CD4-positive, alpha-beta memory T cell (primary cell): Measurements from ENCODE around the gene BBOX1. TPM values are rescaled to one million over a fixed set of nuclear protein-coding genes. Genes with fewer than 3 reads are reported as not detected.
"Not testable (repeated sequence)": the region's sequence is repeated elsewhere in the genome, so short reads cannot be mapped to it uniquely, and the experiment has no call there.

Experiments used
- CTCF ChIA-PET: fragments of 350-600 bp; sonication (Branson Sonifier 250); formaldehyde crosslinking; loops from one replicate; lab custom pipeline; 2021; ENCODE audit warnings: inconsistent platforms; ENCODE audit not compliant: partially characterized antibody; lab: Charles Lee
- POLR2A ChIA-PET: fragments of 350-600 bp; sonication (Branson Sonifier 250); formaldehyde crosslinking; loops from one replicate; lab custom pipeline; 2021; ENCODE audit not compliant: partially characterized antibody; lab: Charles Lee
- DNase-seq, 5 donors: peaks; one replicate each; pipeline versions ENCODE4 v3.0.0 to v3.0.0-alpha.2; 2020 to 2022; ENCODE audit warnings: mixed read lengths in 1 of 5
- H3K27ac ChIP-seq: one replicate; pipeline ENCODE4 v1.7.0; 2013; ENCODE audit warnings: low read depth, low read length
- H3K27me3 ChIP-seq: 2 replicates; pipeline ENCODE4 v1.7.0; 2013; ENCODE audit warnings: mild to moderate bottlenecking, low read length, moderate library complexity; ENCODE audit not compliant: insufficient read depth
- H3K36me3 ChIP-seq: 2 replicates; pipeline ENCODE4 v1.7.0; 2013; ENCODE audit warnings: mild to moderate bottlenecking, low read length, moderate library complexity; ENCODE audit not compliant: insufficient read depth
- H3K4me1 ChIP-seq: 2 replicates; pipeline ENCODE4 v1.7.0; 2013; ENCODE audit warnings: mild to moderate bottlenecking, low read length, moderate library complexity; ENCODE audit not compliant: insufficient read depth
- H3K4me3 ChIP-seq, 2 donors: one replicate each; pipeline ENCODE4 v1.7.0; 2013; ENCODE audit warnings: low read length in 2 of 2, mild to moderate bottlenecking in 1 of 2
- H3K9me3 ChIP-seq, 2 donors: one replicate each; pipeline ENCODE4 v1.7.0; 2013; ENCODE audit warnings: low read length in 2 of 2, control low read depth in 1 of 2; ENCODE audit not compliant: control insufficient read depth in 1 of 2
- H3K27ac Mint-ChIP-seq, 7 donors: one replicate each; pipeline ENCODE4 v1.8.0; 2020 to 2021; ENCODE audit warnings: mixed read lengths in 7 of 7, mild to moderate bottlenecking in 6 of 7, inconsistent platforms in 3 of 7, moderate library complexity in 3 of 7
- H3K27me3 Mint-ChIP-seq, 2 donors: one replicate each; pipeline ENCODE4 v1.8.0; 2020 to 2021; ENCODE audit warnings: mixed read lengths in 2 of 2
- H3K36me3 Mint-ChIP-seq, 2 donors: one replicate each; pipeline ENCODE4 v1.8.0; 2020 to 2021; ENCODE audit warnings: mixed read lengths in 2 of 2, inconsistent platforms in 1 of 2, mild to moderate bottlenecking in 1 of 2
- H3K4me1 Mint-ChIP-seq, 4 donors: one replicate each; pipeline ENCODE4 v1.8.0; 2020 to 2021; ENCODE audit warnings: mixed read lengths in 4 of 4, mild to moderate bottlenecking in 1 of 4
- H3K4me3 Mint-ChIP-seq, 8 donors: one replicate each; pipeline ENCODE4 v1.8.0; 2020 to 2021; ENCODE audit warnings: mixed read lengths in 8 of 8, mild to moderate bottlenecking in 7 of 8, moderate library complexity in 6 of 8, inconsistent platforms in 3 of 8
- H3K9me3 Mint-ChIP-seq, 8 donors: one replicate each; pipeline ENCODE4 v1.8.0; 2020 to 2021; ENCODE audit warnings: mixed read lengths in 8 of 8, mild to moderate bottlenecking in 5 of 8, inconsistent platforms in 3 of 8, moderate library complexity in 1 of 8
- intact Hi-C: fragments of 100-400 bp; cut with micrococcal nuclease; formaldehyde crosslinking; loops from one replicate; pipeline ENCODE4 v1.15.1; 2023
- polyA plus RNA-seq, 2 donors: library from polyadenylated mRNA; unstranded; fragments of 300-500 nt; fragmentation: Illumina TruSeq; gene quantifications; one replicate each; pipeline ENCODE4 v1.2.3, GENCODE V29; 2021
- total RNA-seq, 2 experiments: library from RNA; stranded (reverse); gene quantifications; one replicate each; pipeline ENCODE4 v1.2.3, GENCODE V29; 2021

The BBOX1 gene
- total and polyA plus RNA-seq, 4 experiments from 2014 or later: not detected

GRCh38 chr11:27001136-27001730 is 39.4 kb upstream of the BBOX1 start:
- H3K27ac ChIP-seq, H3K4me1 ChIP-seq, H3K4me3 Mint-ChIP-seq, H3K4me3 ChIP-seq, H3K9me3 ChIP-seq, H3K36me3 ChIP-seq, POLR2A ChIA-PET, H3K36me3 Mint-ChIP-seq, H3K27me3 ChIP-seq, DNase-seq, CTCF ChIA-PET, H3K27me3 Mint-ChIP-seq, intact Hi-C loops, H3K27ac Mint-ChIP-seq, H3K4me1 Mint-ChIP-seq, H3K9me3 Mint-ChIP-seq: not testable (repeated sequence)

DNA sequence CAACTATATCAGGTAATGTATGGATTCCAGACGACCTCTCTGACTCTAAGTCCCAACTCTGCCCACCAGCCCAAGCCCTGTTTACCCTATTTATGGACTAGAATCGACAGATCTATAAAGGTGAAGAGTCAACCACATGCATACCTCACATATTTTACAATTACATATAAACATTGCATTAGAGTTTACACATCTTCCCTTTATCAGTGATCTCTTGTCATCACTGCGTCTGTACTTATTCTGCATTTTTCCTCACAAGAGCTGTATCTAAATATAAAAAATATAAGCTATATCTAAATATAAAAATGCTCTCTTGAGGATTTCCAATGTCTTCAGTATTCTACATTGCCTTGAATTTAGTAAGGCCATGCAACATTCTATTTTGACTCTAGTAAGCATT is 38.2 kb upstream of the BBOX1 start:
- no peaks in the 10 kb centered on the region for H3K4me1 ChIP-seq
- no peaks in the 10 kb centered on the region for H3K9me3 ChIP-seq
- Mint-ChIP-seq H3K27ac (no peak overlapping the region), H3K9me3 (peaks cover 0 to 4% (median 0%) of the 10 kb centered on the region in 8 donors), H3K36me3 (no peaks in the 10 kb centered on the region), H3K27me3 (no peaks in the 10 kb centered on the region), H3K4me3 (no peak overlapping the region), H3K4me1 (no peaks in the 10 kb centered on the region)
- intact Hi-C loops: no loop called here
- ChIA-PET CTCF (no interaction called here), POLR2A (no interaction called here)
- no peak overlapping the region for H3K27ac ChIP-seq
- no peaks in the 10 kb centered on the region for H3K36me3 ChIP-seq
- DNase-seq: no peak
- H3K4me3 ChIP-seq: no peak overlapping the region
- no peaks in the 10 kb centered on the region for H3K27me3 ChIP-seq

DNA sequence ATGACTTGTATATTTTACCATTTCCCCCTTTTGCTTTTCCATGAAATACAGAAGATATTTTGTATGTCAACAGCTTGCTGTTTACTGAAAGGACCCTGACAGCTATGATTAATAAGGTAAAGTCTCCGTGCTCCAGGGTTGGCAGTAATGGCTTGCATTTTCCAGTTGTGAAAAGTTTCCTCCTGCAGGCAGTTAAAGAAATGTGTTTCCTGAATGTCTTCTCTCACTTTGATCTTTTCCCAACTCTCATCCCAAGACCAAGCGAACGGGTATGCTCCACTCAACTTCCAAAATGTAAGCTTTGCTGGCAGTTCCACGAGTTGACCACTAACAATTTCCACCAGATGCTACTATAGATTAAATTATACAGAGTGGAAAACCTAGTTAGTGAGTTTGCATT is 37.8 kb upstream of the BBOX1 start:
- ChIA-PET POLR2A (no interaction called here), CTCF (no interaction called here)
- Mint-ChIP-seq H3K9me3 (peaks cover 0 to 4% (median 0%) of the 10 kb centered on the region in 8 donors), H3K4me1 (no peaks in the 10 kb centered on the region), H3K27me3 (no peaks in the 10 kb centered on the region), H3K4me3 (no peak overlapping the region), H3K36me3 (no peaks in the 10 kb centered on the region), H3K27ac (no peak overlapping the region)
- intact Hi-C loops: no loop called here
- no peak for DNase-seq
- H3K4me3 ChIP-seq: no peak overlapping the region
- no peaks in the 10 kb centered on the region for H3K36me3 ChIP-seq
- no peaks in the 10 kb centered on the region for H3K4me1 ChIP-seq
- H3K27me3 ChIP-seq: no peaks in the 10 kb centered on the region
- H3K27ac ChIP-seq: no peak overlapping the region
- no peaks in the 10 kb centered on the region for H3K9me3 ChIP-seq

DNA sequence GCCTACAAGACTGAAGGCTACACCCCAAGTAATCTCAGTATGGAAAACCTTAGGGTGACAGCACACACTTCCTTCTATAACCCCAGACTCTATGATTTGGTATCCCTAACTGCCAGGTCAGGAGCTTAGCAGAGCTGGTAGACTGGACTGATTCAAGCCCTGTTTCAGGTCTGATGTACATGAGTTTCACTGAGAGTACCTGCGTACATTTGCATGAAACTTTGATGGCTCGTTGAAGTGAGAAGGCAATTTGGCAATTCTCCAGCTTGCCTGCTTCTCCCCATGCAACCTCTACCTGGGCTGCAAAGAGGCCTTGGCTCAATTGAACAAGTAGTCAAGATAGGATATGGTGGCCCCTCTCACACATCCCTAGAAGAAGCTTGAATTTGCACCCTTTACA is 36.5 kb upstream of the BBOX1 start:
- intact Hi-C loops: no loop called here
- Mint-ChIP-seq H3K4me3 (no peak overlapping the region), H3K36me3 (no peaks in the 10 kb centered on the region), H3K27ac (no peak overlapping the region), H3K4me1 (no peaks in the 10 kb centered on the region), H3K27me3 (no peaks in the 10 kb centered on the region), H3K9me3 (peaks cover 0 to 4% (median 0%) of the 10 kb centered on the region in 8 donors)
- H3K36me3 ChIP-seq: no peaks in the 10 kb centered on the region
- no peaks in the 10 kb centered on the region for H3K4me1 ChIP-seq
- no peaks in the 10 kb centered on the region for H3K9me3 ChIP-seq
- DNase-seq: no peak
- ChIA-PET POLR2A (no interaction called here), CTCF (no interaction called here)
- H3K4me3 ChIP-seq: no peak overlapping the region
- H3K27ac ChIP-seq: no peak overlapping the region
- no peaks in the 10 kb centered on the region for H3K27me3 ChIP-seq

GRCh38 chr11:27008811-27009535 is 31.6 kb upstream of the BBOX1 start:
- H3K36me3 ChIP-seq: no peaks in the 10 kb centered on the region
- CTCF ChIA-PET: no interaction called here
- H3K27me3 Mint-ChIP-seq: no peaks in the 10 kb centered on the region
- H3K4me3 ChIP-seq: no peak overlapping the region
- POLR2A ChIA-PET: no interaction called here
- no peaks in the 10 kb centered on the region for H3K9me3 ChIP-seq
- H3K36me3 Mint-ChIP-seq: no peaks in the 10 kb centered on the region
- no peaks in the 10 kb centered on the region for H3K4me1 ChIP-seq
- no peaks in the 10 kb centered on the region for H3K27me3 ChIP-seq
- H3K4me1 Mint-ChIP-seq: no peaks in the 10 kb centered on the region
- no peak overlapping the region for H3K4me3 Mint-ChIP-seq
- intact Hi-C loops: no loop called here
- no peak overlapping the region for H3K27ac Mint-ChIP-seq
- H3K27ac ChIP-seq: no peak overlapping the region
- H3K9me3 Mint-ChIP-seq: peaks cover 0 to 3% (median 0%) of the 10 kb centered on the region in 8 donors
- no peak for DNase-seq

DNA sequence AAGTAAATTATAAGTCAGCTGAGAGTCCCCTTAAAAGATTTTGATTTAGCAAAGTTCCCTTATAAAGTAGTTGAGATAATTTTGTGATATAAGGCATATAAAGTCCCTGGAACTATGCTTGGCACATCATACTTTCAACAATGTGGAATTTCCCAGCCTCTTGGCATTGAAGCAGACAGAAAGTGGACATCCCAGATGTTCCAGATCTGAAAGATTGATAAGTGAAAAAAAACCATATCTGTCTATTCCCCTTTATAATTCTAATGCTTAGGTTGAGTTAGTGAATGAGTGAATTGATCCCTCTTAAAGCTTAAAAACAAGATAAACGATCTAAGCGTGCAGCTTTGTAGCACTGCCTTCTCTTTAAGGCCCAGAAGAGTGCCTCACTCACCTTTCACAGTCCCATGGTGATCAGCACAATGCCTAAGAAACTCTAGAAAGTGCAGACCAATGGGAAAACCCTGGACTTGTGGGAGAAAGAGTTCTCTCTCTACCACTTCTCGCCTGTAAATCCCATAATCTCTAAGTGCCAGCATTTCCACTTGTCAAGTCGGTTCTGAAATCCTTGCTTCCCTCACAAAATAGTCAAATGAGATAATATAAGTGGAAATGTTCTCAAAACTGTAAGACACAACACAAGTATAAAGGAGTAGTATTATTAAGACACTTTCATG is 28.9 kb upstream of the BBOX1 start:
- Histone ChIP-seq H3K4me1 (no peaks in the 10 kb centered on the region), H3K27ac (no peak overlapping the region), H3K4me3 (no peak overlapping the region), H3K36me3 (no peaks in the 10 kb centered on the region), H3K27me3 (no peaks in the 10 kb centered on the region), H3K9me3 (no peaks in the 10 kb centered on the region)
- Mint-ChIP-seq H3K36me3 (no peaks in the 10 kb centered on the region), H3K4me1 (no peaks in the 10 kb centered on the region), H3K27me3 (no peaks in the 10 kb centered on the region), H3K9me3 (peaks cover 0 to 3% (median under 1%) of the 10 kb centered on the region in 8 donors), H3K27ac (no peak overlapping the region), H3K4me3 (no peak overlapping the region)
- CTCF ChIA-PET: no interaction called here
- DNase-seq: no peak
- POLR2A ChIA-PET: no interaction called here
- intact Hi-C loops: no loop called here

DNA sequence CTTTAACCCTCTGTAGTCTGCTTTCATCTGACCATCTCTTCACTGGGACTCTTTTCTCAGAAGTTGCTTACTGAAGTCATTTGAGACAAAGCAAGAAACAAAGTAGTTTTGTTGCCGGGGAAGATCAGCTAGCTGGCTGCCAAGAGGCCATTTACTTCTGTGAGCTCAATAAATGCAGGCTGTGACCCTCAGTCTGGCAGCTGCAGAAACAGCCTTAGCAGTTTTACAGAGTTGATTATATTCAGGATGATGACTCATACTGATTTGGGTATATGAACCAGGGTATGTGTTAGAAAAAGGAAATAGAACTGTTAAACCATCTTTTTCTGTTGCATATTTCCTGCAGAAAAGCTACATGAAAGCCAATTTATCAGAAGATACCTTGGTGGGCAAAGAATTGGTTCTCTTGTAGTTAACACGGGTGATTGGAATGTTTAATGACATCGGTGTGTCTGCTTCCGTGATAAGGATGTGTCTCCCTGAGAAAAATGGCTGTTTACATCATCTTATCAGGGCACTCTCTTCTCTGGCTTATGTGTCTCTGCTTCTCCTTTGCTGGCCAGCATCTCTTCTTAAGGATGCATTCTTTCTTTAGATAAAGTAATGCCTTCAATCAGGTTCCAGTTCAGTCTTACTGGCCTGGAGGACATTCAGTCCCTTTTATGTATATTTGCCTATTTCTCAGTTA is 28.2 kb upstream of the BBOX1 start:
- H3K4me3 ChIP-seq: no peak overlapping the region
- no peaks in the 10 kb centered on the region for H3K36me3 Mint-ChIP-seq
- H3K27me3 Mint-ChIP-seq: no peaks in the 10 kb centered on the region
- H3K9me3 Mint-ChIP-seq: peaks cover 0 to 3% (median under 1%) of the 10 kb centered on the region in 8 donors
- no peak overlapping the region for H3K27ac Mint-ChIP-seq
- no peak overlapping the region for H3K4me3 Mint-ChIP-seq
- H3K27me3 ChIP-seq: no peaks in the 10 kb centered on the region
- H3K27ac ChIP-seq: no peak overlapping the region
- H3K4me1 ChIP-seq: no peaks in the 10 kb centered on the region
- CTCF ChIA-PET: no interaction called here
- no peaks in the 10 kb centered on the region for H3K36me3 ChIP-seq
- H3K9me3 ChIP-seq: no peaks in the 10 kb centered on the region
- POLR2A ChIA-PET: no interaction called here
- intact Hi-C loops: no loop called here
- H3K4me1 Mint-ChIP-seq: no peaks in the 10 kb centered on the region
- DNase-seq: no peak
